Endodermal cell (in vitro differentiated cells): ENCODE results near the gene SIRT2. TPM values are rescaled to one million over a fixed set of nuclear protein-coding genes. Genes with fewer than 3 reads are reported as not detected.

Source experiments
- DNase-seq: peaks from one replicate; pipeline ENCODE4 v3.0.0-alpha.2; 2017
- H3K27ac ChIP-seq: 2 replicates; pipeline ENCODE4 v1.5.1; 2013; ENCODE audit warnings: mild to moderate bottlenecking, low read depth, low read length, moderate library complexity
- H3K27me3 ChIP-seq: 2 replicates; pipeline ENCODE4 v1.6.1; 2013; ENCODE audit warnings: mild to moderate bottlenecking, low read length, moderate library complexity; ENCODE audit not compliant: insufficient read depth, control insufficient read depth, poor library complexity, severe bottlenecking
- H3K36me3 ChIP-seq: 2 replicates; pipeline ENCODE4 v1.7.0; 2013; ENCODE audit warnings: mild to moderate bottlenecking, low read length, moderate library complexity; ENCODE audit not compliant: control insufficient read depth, insufficient read depth
- H3K4me1 ChIP-seq: one replicate; pipeline ENCODE4 v1.7.0; 2013; ENCODE audit warnings: low read length; ENCODE audit not compliant: control insufficient read depth, insufficient read depth
- H3K4me3 ChIP-seq: 2 replicates; pipeline ENCODE4 v1.5.1; 2013; ENCODE audit warnings: mild to moderate bottlenecking, low read length, moderate library complexity
- H3K9ac ChIP-seq: 2 replicates; pipeline ENCODE4 v1.6.1; 2013; ENCODE audit warnings: mild to moderate bottlenecking, low read length, moderate library complexity; ENCODE audit not compliant: poor library complexity, severe bottlenecking; ENCODE audit errors: extremely low read depth
- H3K9me3 ChIP-seq: 2 replicates; pipeline ENCODE4 v1.6.1; 2013; ENCODE audit warnings: mild to moderate bottlenecking, low read length, moderate library complexity; ENCODE audit not compliant: control insufficient read depth
- H3K27ac Mint-ChIP-seq: 2 replicates; pipeline ENCODE4 v1.8.0; 2020; ENCODE audit warnings: mixed read lengths
- H3K27me3 Mint-ChIP-seq: 2 replicates; pipeline ENCODE4 v1.8.0; 2021; ENCODE audit warnings: mild to moderate bottlenecking, mixed read lengths; ENCODE audit not compliant: insufficient read depth
- H3K36me3 Mint-ChIP-seq: 2 replicates; pipeline ENCODE4 v1.8.0; 2020; ENCODE audit warnings: low read depth, mixed read lengths
- H3K4me1 Mint-ChIP-seq: 2 replicates; pipeline ENCODE4 v1.8.0; 2020; ENCODE audit warnings: mixed read lengths
- H3K4me3 Mint-ChIP-seq: 2 replicates; pipeline ENCODE4 v1.8.0; 2020; ENCODE audit warnings: mild to moderate bottlenecking, moderate library complexity, mixed read lengths
- H3K9me3 Mint-ChIP-seq: 2 replicates; pipeline ENCODE4 v1.8.0; 2020; ENCODE audit warnings: mild to moderate bottlenecking, mixed read lengths
- CTCF ChIP-seq: fragments of 200-600 bp; sonication (generic); conservative IDR thresholded peaks from 2 replicates; pipeline ENCODE4 v1.5.0; 2021; ENCODE audit warnings: antibody characterized with exemption, mild to moderate bottlenecking
- WGBS, 2 experiments: methylation state at CpG; one replicate each; pipeline versions ENCODE4 v1.1.5 to v1.1.7; 2013; ENCODE audit warnings: missing lambda C conversion rate in 2 of 2, mixed read lengths in 1 of 2; ENCODE audit not compliant: insufficient coverage in 1 of 2, insufficient read length in 1 of 2; 5-methylcytosine and 5-hydroxymethylcytosine counted together
- long read RNA-seq, 4 experiments: library from polyadenylated mRNA in 2 of 4; library from RNA in 1 of 4; library from capped mRNA in 1 of 4; stranded (forward) in 3 of 4; unstranded in 1 of 4; transcript quantifications; one replicate each; pipeline ENCODE4 v2.0.0, GENCODE V29; 2020 to 2021; ENCODE audit warnings: inconsistent platforms in 1 of 4
- polyA plus RNA-seq, 2 experiments: library from polyadenylated mRNA; stranded (reverse); fragments of 50-300 nt; gene quantifications; one replicate each; pipeline ENCODE4 v1.2.3, GENCODE V29; 2013
- total RNA-seq, 2 donors: library from RNA; stranded (reverse); fragmentation: NEBNext Ultra II Directional in 1 of 2; extraction: Animal tissue kit (Norgen Biotek cat#: 25700) in 1 of 2; gene quantifications; 2 replicates in 1 of 2; 3 replicates in 1 of 2; pipeline ENCODE4 v1.2.1, GENCODE V29; 2021

SIRT2 gene
- 10 to 100 TPM; 10.4 to 13.7 TPM for total RNA-seq
- 30.3 TPM for polyA plus RNA-seq (2013, experiment 1 of 2)
- polyA plus RNA-seq (2013, experiment 2 of 2): 23.5 TPM
- long read RNA-seq, experiment 1, partial matches to known transcripts: 0 of 3 reads
- long read RNA-seq, experiment 1, other reads (novel, unspliced or antisense): 1 of 3 reads
- long read RNA-seq, experiment 2, transcript SIRT2-204 (15 exons, 2,062 nt): major isoform, 22 of 30 reads
- long read RNA-seq, experiment 2, partial matches to known transcripts: 1 of 30 reads
- long read RNA-seq, experiment 2, other reads (novel, unspliced or antisense): 7 of 30 reads
- long read RNA-seq, experiment 3, transcript SIRT2-204 (15 exons, 2,062 nt): major isoform, 19 of 24 reads
- long read RNA-seq, experiment 3, partial matches to known transcripts: 0 of 24 reads
- long read RNA-seq, experiment 3, other reads (novel, unspliced or antisense): 2 of 24 reads
- long read RNA-seq, experiment 4, transcript SIRT2-204 (15 exons, 2,062 nt): major isoform, 13 of 18 reads
- long read RNA-seq, experiment 4, partial matches to known transcripts: 2 of 18 reads
- long read RNA-seq, experiment 4, other reads (novel, unspliced or antisense): 2 of 18 reads

- 1% methylated on average over 31 to 64 of the region's 64 CpGs for WGBS, 2 experiments
- peak within 1 kb of the TSS; percentile 85 for H3K4me3 ChIP-seq
- peak within 1 kb of the TSS; percentile 67 for H3K4me3 Mint-ChIP-seq
- peak within 1 kb of the TSS; percentile 86 for H3K27ac ChIP-seq
- no peak for TF ChIP-seq CTCF
- peak within 1 kb of the TSS; percentile 87 for H3K9ac ChIP-seq
- H3K27me3 Mint-ChIP-seq: peaks cover 18% of the 10 kb centered on the region
- peaks cover 16% of the 10 kb centered on the region for H3K4me1 Mint-ChIP-seq
- H3K27ac Mint-ChIP-seq: peak within 1 kb of the TSS; percentile 96
- peaks cover 12% of the 10 kb centered on the region for H3K36me3 Mint-ChIP-seq
- no peaks in the 10 kb centered on the region for H3K36me3 ChIP-seq
- peaks cover 9% of the 10 kb centered on the region for H3K9me3 Mint-ChIP-seq
- peaks cover 7% of the 10 kb centered on the region for H3K9me3 ChIP-seq
- peak; percentile 100 for DNase-seq
- H3K27me3 ChIP-seq: no peaks in the 10 kb centered on the region
- H3K4me1 ChIP-seq: no peaks in the 10 kb centered on the region
Observed at GRCh38 chr19:38899447-38900201, at the start of gene SIRT2, which contains the start of gene NFKBIB. TSS of gene SIRT2 (minus strand) at chr19:38899618. CDS start at chr19:38899521, 97 bp downstream. TSS of gene NFKBIB (plus strand) at chr19:38899969. CDS start at chr19:38900033, 64 bp downstream.

GRCh38 chr19:38946229-38947010, 47.0 kb upstream of the SIRT2 start:
- WGBS, 2 experiments: 88 to 91% methylated on average over 11 of the region's 11 CpGs
- H3K4me3 ChIP-seq: no peak overlapping the region
- Mint-ChIP-seq H3K4me3 (no peak overlapping the region), H3K27ac (no peak overlapping the region), H3K9me3 (peaks cover 6% of the 10 kb centered on the region), H3K27me3 (peaks cover 16% of the 10 kb centered on the region), H3K4me1 (no peaks in the 10 kb centered on the region), H3K36me3 (peaks cover 38% of the 10 kb centered on the region)
- no peak for TF ChIP-seq CTCF
- H3K9me3 ChIP-seq: no peaks in the 10 kb centered on the region
- DNase-seq: no peak
- H3K27me3 ChIP-seq: no peaks in the 10 kb centered on the region
- H3K36me3 ChIP-seq: peaks cover 15% of the 10 kb centered on the region
- H3K9ac ChIP-seq: no peak overlapping the region
- no peak overlapping the region for H3K27ac ChIP-seq
- no peaks in the 10 kb centered on the region for H3K4me1 ChIP-seq
